Endothelial cell of umbilical vein (primary cell): ENCODE data around the gene MZB1. TPM values are rescaled to one million over a fixed set of nuclear protein-coding genes. Genes with fewer than 3 reads are reported as not detected.

ENCODE experiments used
- BruUV-seq: library from RNA; stranded (reverse); fragments of 400-500 nt; replicated peaks from 2 replicates; lab custom pipeline; 2021; lab: Mats Ljungman, UMichigan
- CTCF ChIA-PET: fragments of 300-600, 350-600 bp; sonication (Branson Sonifier 250); formaldehyde crosslinking; loops from one replicate; lab custom pipeline; 2021; ENCODE audit warnings: antibody characterized with exemption, inconsistent platforms; lab: Charles Lee
- POLR2A ChIA-PET: fragments of 300-600, 350-600 bp; sonication (Branson Sonifier 250); formaldehyde crosslinking; loops from one replicate; lab custom pipeline; 2021; ENCODE audit warnings: antibody characterized with exemption, inconsistent platforms; lab: Charles Lee
- DNase-seq: peaks from one replicate; pipeline ENCODE4 v3.0.0-alpha.2; 2011; ENCODE audit warnings: low read depth, low spot score
- FAIRE-seq: peaks from 2 replicates; lab custom pipeline; 2011; peaks lifted over from hg19 to GRCh38; lab: Jason Lieb, UNC
- H2AFZ ChIP-seq: 2 replicates; pipeline ENCODE4 v1.6.0; 2012; ENCODE audit warnings: low read depth, low read length, control low read depth, inconsistent platforms
- H3K27ac ChIP-seq: 2 replicates; pipeline ENCODE4 v1.5.1; 2011; ENCODE audit warnings: low read depth, mild to moderate bottlenecking, control low read depth, low read length, moderate library complexity; ENCODE audit not compliant: insufficient read depth
- H3K27me3 ChIP-seq, 2 experiments: 2 replicates each; pipeline versions ENCODE4 v1.6.0 to v1.6.1; 2011; ENCODE audit warnings: low read length in 2 of 2, mixed read lengths in 1 of 2; ENCODE audit not compliant: control insufficient read depth in 2 of 2, insufficient read depth in 2 of 2
- H3K36me3 ChIP-seq, 2 experiments: 2 replicates in 1 of 2; 3 replicates in 1 of 2; pipeline ENCODE4 v1.5.1; 2011; ENCODE audit warnings: low read length in 2 of 2, mild to moderate bottlenecking in 1 of 2, moderate library complexity in 1 of 2; ENCODE audit not compliant: control insufficient read depth in 2 of 2, insufficient read depth in 2 of 2; ENCODE audit errors: extremely low read depth in 1 of 2
- H3K4me1 ChIP-seq: 3 replicates; pipeline ENCODE4 v1.5.1; 2011; ENCODE audit warnings: mild to moderate bottlenecking, low read length; ENCODE audit not compliant: control insufficient read depth, insufficient read depth; ENCODE audit errors: extremely low read depth
- H3K4me2 ChIP-seq: 2 replicates; pipeline ENCODE4 v1.6.1; 2011; ENCODE audit warnings: low read length, control low read depth, mixed read lengths; ENCODE audit not compliant: insufficient read depth
- H3K4me3 ChIP-seq, 3 experiments: fragments of 200-600 bp in 1 of 3; sonication (generic), shearing (Covaris generic) in 1 of 3; replicated peaks in 1 of 3; 2 replicates each; pipeline ENCODE4 v1.5.1; 2011 to 2016; ENCODE audit warnings: control low read depth in 3 of 3, low read length in 3 of 3, mild to moderate bottlenecking in 2 of 3, inconsistent platforms in 1 of 3, low read depth in 1 of 3, moderate library complexity in 1 of 3; ENCODE audit not compliant: insufficient read depth in 1 of 3
- H3K79me2 ChIP-seq: 2 replicates; pipeline ENCODE4 v1.6.0; 2012; ENCODE audit warnings: low read length, inconsistent platforms; ENCODE audit not compliant: control insufficient read depth, insufficient read depth
- H3K9ac ChIP-seq: replicated peaks from 2 replicates; pipeline ENCODE3; 2011; ENCODE audit warnings: low read length, control low read depth; ENCODE audit not compliant: insufficient read depth; ENCODE audit errors: extremely low read depth
- H3K9me1 ChIP-seq: replicated peaks from 3 replicates; pipeline ENCODE4 v1.6.0; 2011; ENCODE audit warnings: mild to moderate bottlenecking, low read length; ENCODE audit not compliant: control insufficient read depth, insufficient read depth; ENCODE audit errors: extremely low read depth
- H3K9me3 ChIP-seq: replicated peaks from 2 replicates; pipeline ENCODE4 v1.5.1; 2012; ENCODE audit warnings: low read length, inconsistent platforms; ENCODE audit not compliant: control insufficient read depth, insufficient read depth
- H4K20me1 ChIP-seq: replicated peaks from 2 replicates; pipeline ENCODE3; 2011; ENCODE audit warnings: mild to moderate bottlenecking, low read length; ENCODE audit not compliant: control insufficient read depth, insufficient read depth; ENCODE audit errors: extremely low read depth
- CTCF ChIP-seq, 2 donors: IDR thresholded peaks; 1 replicate in 1 of 2; 2 replicates in 1 of 2; pipeline ENCODE4 v1.5.1; 2011; ENCODE audit warnings: low read length in 2 of 2, mild to moderate bottlenecking in 2 of 2, moderate library complexity in 2 of 2, control low read depth in 1 of 2, inconsistent platforms in 1 of 2, low read depth in 1 of 2; ENCODE audit not compliant: insufficient read depth in 1 of 2; ENCODE audit errors: extremely low read depth in 1 of 2
- EZH2 ChIP-seq: IDR thresholded peaks from 2 replicates; pipeline ENCODE4 v1.6.1; 2012; ENCODE audit warnings: borderline replicate concordance, low read depth, mild to moderate bottlenecking, moderate library complexity, low read length, inconsistent platforms; ENCODE audit not compliant: severe bottlenecking
- FOS ChIP-seq: IDR thresholded peaks from 2 replicates; pipeline ENCODE4 v1.6.1; 2011; ENCODE audit warnings: mild to moderate bottlenecking, low read length, moderate library complexity, borderline replicate concordance; ENCODE audit not compliant: insufficient read depth
- GATA2 ChIP-seq: IDR thresholded peaks from 2 replicates; pipeline ENCODE4 v1.7.0; 2011; ENCODE audit warnings: low read depth, mild to moderate bottlenecking, moderate library complexity, mixed read lengths, low read length; ENCODE audit not compliant: insufficient read length, insufficient read depth
- JUN ChIP-seq: IDR thresholded peaks from 2 replicates; pipeline ENCODE4 v1.6.1; 2011; ENCODE audit warnings: borderline replicate concordance, low read depth; ENCODE audit not compliant: insufficient read length, insufficient read depth
- POLR2AphosphoS5 ChIP-seq: IDR thresholded peaks from 2 replicates; pipeline ENCODE4 v1.6.1; 2012; ENCODE audit warnings: low read depth, mild to moderate bottlenecking, control low read depth, low read length, moderate library complexity; ENCODE audit not compliant: insufficient read depth
- dilution Hi-C: fragments of 300-500 bp; cut with MboI; formaldehyde crosslinking; loops from one replicate; pipeline ENCODE4 v1.15.0; 2019; ENCODE audit warnings: low sequenced_read_pairs; ENCODE audit not compliant: extremely low pct_ligation_motif_present
- intact Hi-C: fragments of 100-400 bp; cut with micrococcal nuclease; formaldehyde crosslinking; loops from one replicate; pipeline ENCODE4 v1.10.0; 2022
- polyA plus RNA-seq, 4 experiments: library from polyadenylated mRNA; depleted of rRNA in 3 of 4; stranded (reverse) in 3 of 4; unstranded in 1 of 4; fragments of >200 nt; gene quantifications; 2 replicates each; pipeline versions ENCODE4 v1.2.1 to v1.2.3, GENCODE V29; 2011 to 2012; ENCODE audit warnings: missing spikeins in 1 of 4
- total RNA-seq: library from RNA; stranded (reverse); gene quantifications from 2 replicates; pipeline ENCODE4 v1.2.3, GENCODE V29; 2021
- TF ChIP-seq, protein P1 (sequence below): IDR thresholded peaks from 2 replicates; pipeline ENCODE4 v1.6.1; 2011; ENCODE audit not compliant: insufficient read depth, insufficient read length

Gene MZB1
- total and polyA plus RNA-seq, 2 donors (not counting 3 experiments of a cell fraction or from before 2014, with no cell fraction given): not detected

GRCh38 chr5:139435676-139436075, 46.0 kb upstream of the MZB1 start:
- no peak for FAIRE-seq
- Histone ChIP-seq H2AFZ (no peak overlapping the region), H3K36me3 (peaks cover 6 to 8% of the 10 kb centered on the region in 2 experiments), H3K27me3 (no peaks in the 10 kb centered on the region), H4K20me1 (no peaks in the 10 kb centered on the region), H3K4me1 (peaks cover 10% of the 10 kb centered on the region), H3K9ac (no peak overlapping the region), H3K4me3 (no peak overlapping the region), H3K9me3 (no peaks in the 10 kb centered on the region), H3K79me2 (no peaks in the 10 kb centered on the region), H3K4me2 (no peak overlapping the region), H3K9me1 (no peaks in the 10 kb centered on the region), H3K27ac (no peak overlapping the region)
- POLR2A ChIA-PET: interaction anchor here (1.7 kb wide), 1 partner anchor 9 kb away, joined by 4 read pairs; no protein-coding TSS in a partner anchor
- TF ChIP-seq POLR2AphosphoS5: no peak
- TF ChIP-seq EZH2: no peak
- no peak for TF ChIP-seq JUN
- no peak for TF ChIP-seq CTCF (IDR thresholded peaks at IDR 0.05; ENCODE audit: extremely low read depth in 1 of 2, insufficient read depth in 1 of 2, low read depth in 1 of 2, low read length in 2 of 2)
- intact Hi-C loops: no loop called here
- dilution Hi-C loops: no loop called here
- no TSS peak for BruUV-seq
- DNase-seq: no peak
- CTCF ChIA-PET: interaction anchor here (0.6 to 3.3 kb wide), 3 partner anchors 13 to 78 kb away, joined by 3 to 16 read pairs (median 3); no protein-coding TSS in a partner anchor

DNA sequence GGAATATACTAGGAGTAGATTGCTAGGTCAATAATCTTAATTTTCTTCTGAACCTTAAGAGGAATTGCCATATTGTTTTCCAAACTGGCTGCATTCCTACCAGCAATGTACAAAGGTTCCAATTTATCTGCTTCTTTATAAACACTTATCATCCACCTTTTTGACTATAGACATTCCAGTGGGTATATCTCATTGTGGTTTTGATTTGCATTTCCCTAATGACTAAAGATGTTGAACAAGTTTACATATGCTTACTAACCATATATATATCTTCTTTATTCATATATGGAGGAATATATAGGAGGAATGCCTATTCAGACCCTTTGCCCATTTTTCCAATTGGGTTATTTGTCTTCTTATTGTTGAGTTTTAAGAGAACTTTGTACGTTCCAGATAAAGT, 42.0 kb upstream of the MZB1 start:
- BruUV-seq: no TSS peak
- CTCF ChIA-PET: interaction anchor here (1.0 kb wide), 1 partner anchor 82 kb away, joined by 3 read pairs; no protein-coding TSS in a partner anchor
- H3K4me3 ChIP-seq: no peak overlapping the region
- H3K9me3 ChIP-seq: no peaks in the 10 kb centered on the region
- H4K20me1 ChIP-seq: no peaks in the 10 kb centered on the region
- no peaks in the 10 kb centered on the region for H3K27me3 ChIP-seq
- no peak overlapping the region for H3K9ac ChIP-seq
- H3K9me1 ChIP-seq: no peaks in the 10 kb centered on the region
- no peak overlapping the region for H2AFZ ChIP-seq
- H3K4me2 ChIP-seq: no peak overlapping the region
- dilution Hi-C loops (no loop called here), intact Hi-C loops (no loop called here)
- POLR2A ChIA-PET: interaction anchor here (0.7 kb wide), 1 partner anchor 880 kb away, joined by 5 read pairs; no protein-coding TSS in a partner anchor
- no peaks in the 10 kb centered on the region for H3K79me2 ChIP-seq
- peaks cover 5 to 15% of the 10 kb centered on the region in 2 experiments for H3K36me3 ChIP-seq
- FAIRE-seq (no peak), DNase-seq (no peak)
- TF ChIP-seq GATA2 (no peak), CTCF (IDR thresholded peaks at IDR 0.05; ENCODE audit: extremely low read depth in 1 of 2, insufficient read depth in 1 of 2, low read depth in 1 of 2, low read length in 2 of 2) (no peak), FOS (no peak), EZH2 (no peak)
- TF ChIP-seq, protein P1, sequence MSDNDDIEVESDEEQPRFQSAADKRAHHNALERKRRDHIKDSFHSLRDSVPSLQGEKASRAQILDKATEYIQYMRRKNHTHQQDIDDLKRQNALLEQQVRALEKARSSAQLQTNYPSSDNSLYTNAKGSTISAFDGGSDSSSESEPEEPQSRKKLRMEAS: no peak
- H3K4me1 ChIP-seq: no peaks in the 10 kb centered on the region
- no peak overlapping the region for H3K27ac ChIP-seq
